ENCODE results near the gene SKAP2. TPM values are rescaled to one million over a fixed set of nuclear protein-coding genes. Genes with fewer than 3 reads are reported as not detected.

The SKAP2 gene
- total RNA-seq, 2 experiments from 2014 or later: 7.0 to 8.1 TPM

GRCh38 chr7:26879671-26880070 is 15.3 kb upstream of the SKAP2 start:
- Mint-ChIP-seq H3K27ac (no peak overlapping the region), H3K9me3 (peaks cover 2% of the 10 kb centered on the region)

GRCh38 chr7:26868841-26869495 is 4.6 kb upstream of the SKAP2 start:
- intact Hi-C loops (cut with micrococcal nuclease): no loop called here
- H3K4me1 Mint-ChIP-seq (ENCODE audit: low read depth): peaks cover 9% of the 10 kb centered on the region
- CTCF ChIA-PET: no interaction called here
- POLR2A ChIA-PET: interaction anchor here (0.6 kb wide), 1 partner anchor 378 kb away, joined by 4 read pairs; no protein-coding TSS in a partner anchor
- H3K4me3 Mint-ChIP-seq: no peak overlapping the region
- DNase-seq (no peak), ATAC-seq (no peak)
- TF ChIP-seq CTCF (IDR thresholded peaks at IDR 0.05): no peak
- peaks cover 3% of the 10 kb centered on the region for H3K9me3 Mint-ChIP-seq
- H3K36me3 Mint-ChIP-seq (ENCODE audit: low read depth): peaks cover 4% of the 10 kb centered on the region
- no peak overlapping the region for H3K27ac Mint-ChIP-seq
- H3K27me3 Mint-ChIP-seq: peaks cover 31% of the 10 kb centered on the region

More at GRCh38 chr7:26879671-26880070, 15.3 kb upstream of the SKAP2 start:
- ChIA-PET CTCF (no interaction called here), POLR2A (no interaction called here)
- H3K36me3 Mint-ChIP-seq (ENCODE audit: low read depth): no peaks in the 10 kb centered on the region
- no peak overlapping the region for H3K4me3 Mint-ChIP-seq
- intact Hi-C loops (cut with micrococcal nuclease): no loop called here
- no peak for ATAC-seq
- H3K27me3 Mint-ChIP-seq: peaks cover 9% of the 10 kb centered on the region
- no peak for TF ChIP-seq CTCF (IDR thresholded peaks at IDR 0.05)
- H3K4me1 Mint-ChIP-seq (ENCODE audit: low read depth): no peaks in the 10 kb centered on the region
- no peak for DNase-seq

- ATAC-seq (peak; percentile 36), DNase-seq (no peak)
- Mint-ChIP-seq H3K9me3 (peaks cover 3% of the 10 kb centered on the region), H3K27ac (peak overlapping the region; percentile 83), H3K36me3 (ENCODE audit: low read depth) (peaks cover 4% of the 10 kb centered on the region), H3K4me1 (ENCODE audit: low read depth) (peaks cover 15% of the 10 kb centered on the region), H3K27me3 (peaks cover 39% of the 10 kb centered on the region), H3K4me3 (peak overlapping the region; percentile 86)
- ChIA-PET CTCF (no interaction called here), POLR2A (no interaction called here)
- TF ChIP-seq CTCF (IDR thresholded peaks at IDR 0.05): no peak
- intact Hi-C loops (cut with micrococcal nuclease): no loop called here
Measured at GRCh38 chr7:26865094-26865388, 651 bp upstream of the SKAP2 start.

GRCh38 chr7:26863518-26864308 is 677 bp downstream of the SKAP2 start:
- H3K27me3 Mint-ChIP-seq: peaks cover 42% of the 10 kb centered on the region
- DNase-seq: no peak
- CTCF ChIA-PET: interaction anchor here (0.7 to 0.9 kb wide), 2 partner anchors 8 to 287 kb away, joined by 3 read pairs; no protein-coding TSS in a partner anchor

More at GRCh38 chr7:26863518-26864308, 677 bp downstream of the SKAP2 start:
- intact Hi-C loops (cut with micrococcal nuclease): no loop called here
- TF ChIP-seq CTCF (IDR thresholded peaks at IDR 0.05): no peak
- peak; percentile 26 for ATAC-seq
- H3K9me3 Mint-ChIP-seq: peaks cover 3% of the 10 kb centered on the region
- peak overlapping the region; percentile 86 for H3K4me3 Mint-ChIP-seq
- H3K4me1 Mint-ChIP-seq (ENCODE audit: low read depth): peaks cover 15% of the 10 kb centered on the region
- H3K36me3 Mint-ChIP-seq (ENCODE audit: low read depth): peaks cover 4% of the 10 kb centered on the region
- H3K27ac Mint-ChIP-seq: peak overlapping the region; percentile 83
- POLR2A ChIA-PET: interaction anchor here (0.8 to 0.9 kb wide), 2 partner anchors 9 to 218 kb away, joined by 3 read pairs; no protein-coding TSS in a partner anchor

Data from activated CD8-positive, alpha-beta T cell treated with anti-CD3 and anti-CD28 coated beads for 36 hours (primary cell).